ENCODE measurements around the gene FAM151A.

Gene FAM151A

DNA sequence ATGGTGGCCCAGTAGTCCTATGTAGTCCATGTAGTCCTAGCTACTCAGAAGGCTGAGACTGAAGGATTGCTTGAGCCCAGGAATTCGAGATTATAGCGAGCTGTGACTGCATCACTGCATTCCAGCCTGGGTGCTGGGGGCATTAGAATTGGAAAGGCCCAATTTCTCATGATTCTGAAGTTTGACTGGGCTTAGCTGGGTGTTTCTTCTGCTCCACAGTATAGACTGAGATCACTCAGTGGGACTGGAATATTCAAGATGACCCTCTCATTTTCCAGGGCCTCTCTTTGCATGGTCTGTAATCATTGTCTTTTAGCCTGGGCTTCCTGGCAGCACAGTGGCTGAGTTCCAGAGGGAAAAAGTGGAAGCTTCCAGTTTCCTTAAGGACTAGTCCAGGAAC lies 44.5 kb upstream of the FAM151A start:
- TF ChIP-seq CTCF (IDR thresholded peaks at IDR 0.05; ENCODE audit: insufficient read depth, low read length, poor library complexity, severe bottlenecking) (no peak), EZH2phosphoT487 (conservative IDR thresholded peaks at IDR 0.05; ENCODE audit: low read length) (no peak)

DNA sequence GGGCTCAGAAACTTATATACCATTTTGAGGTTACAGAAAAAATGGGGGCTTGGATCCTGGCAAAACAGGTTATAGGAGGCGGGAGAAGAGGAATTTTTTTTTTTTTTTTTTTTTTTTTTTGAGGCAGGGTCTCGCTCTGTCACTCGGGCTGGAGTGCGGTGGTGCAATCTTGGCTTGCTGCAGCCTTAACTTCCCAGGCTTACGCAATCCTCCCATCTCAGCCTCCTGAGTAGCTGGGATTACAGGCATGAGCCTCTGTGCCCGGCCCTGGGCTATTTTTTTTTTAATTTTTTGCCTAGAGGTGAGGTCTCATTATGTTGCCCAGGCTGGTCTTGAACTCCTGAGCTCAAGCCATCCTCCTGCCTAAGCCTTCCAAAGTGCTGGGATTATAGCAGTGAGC lies 43.0 kb upstream of the FAM151A start:
- no peaks in the 10 kb centered on the region for H3F3A ChIP-seq (ENCODE audit: insufficient read depth)
- no peak overlapping the region for H3K4me3 ChIP-seq (ENCODE audit: insufficient read depth, low read length, poor library complexity, severe bottlenecking)
- H3K9ac ChIP-seq (ENCODE audit: low read length) = no peak overlapping the region
- H3K9me3 ChIP-seq (ENCODE audit: insufficient read depth, low read length) = no peaks in the 10 kb centered on the region
- H2AFZ ChIP-seq (ENCODE audit: low read depth, low read length, severe bottlenecking) = no peak overlapping the region
- H3K27me3 ChIP-seq (ENCODE audit: low read length) = no peaks in the 10 kb centered on the region
- no peaks in the 10 kb centered on the region for H3K9me2 ChIP-seq (replicated peaks; ENCODE audit: insufficient read depth, low read length)
- no peak overlapping the region for H3K27ac ChIP-seq (ENCODE audit: low read depth, low read length)
- H3K4me2 ChIP-seq (ENCODE audit: low read depth, low read length, poor library complexity, severe bottlenecking) = no peak overlapping the region
- H3K36me3 ChIP-seq (ENCODE audit: low read length) = no peaks in the 10 kb centered on the region
- no peaks in the 10 kb centered on the region for H3K79me2 ChIP-seq (ENCODE audit: insufficient read depth, low read length)
- TF ChIP-seq EZH2phosphoT487 (conservative IDR thresholded peaks at IDR 0.05; ENCODE audit: low read length) (no peak), CTCF (IDR thresholded peaks at IDR 0.05; ENCODE audit: insufficient read depth, low read length, poor library complexity, severe bottlenecking) (no peak)
- H4K20me1 ChIP-seq (ENCODE audit: low read depth, low read length) = no peaks in the 10 kb centered on the region

More for the DNA sequence above, 44.5 kb upstream of the FAM151A start:
- Histone ChIP-seq H3K36me3 (ENCODE audit: low read length) (no peaks in the 10 kb centered on the region), H3F3A (ENCODE audit: insufficient read depth) (no peaks in the 10 kb centered on the region), H3K27ac (ENCODE audit: low read depth, low read length) (no peak overlapping the region), H3K9ac (ENCODE audit: low read length) (no peak overlapping the region), H3K27me3 (ENCODE audit: low read length) (no peaks in the 10 kb centered on the region), H3K79me2 (ENCODE audit: insufficient read depth, low read length) (no peaks in the 10 kb centered on the region), H3K4me3 (ENCODE audit: insufficient read depth, low read length, poor library complexity, severe bottlenecking) (no peak overlapping the region), H3K9me3 (ENCODE audit: insufficient read depth, low read length) (no peaks in the 10 kb centered on the region), H3K9me2 (replicated peaks; ENCODE audit: insufficient read depth, low read length) (no peaks in the 10 kb centered on the region), H2AFZ (ENCODE audit: low read depth, low read length, severe bottlenecking) (no peak overlapping the region), H3K4me2 (ENCODE audit: low read depth, low read length, poor library complexity, severe bottlenecking) (no peak overlapping the region), H4K20me1 (ENCODE audit: low read depth, low read length) (no peaks in the 10 kb centered on the region)

- no peak overlapping the region for H3K9ac ChIP-seq (ENCODE audit: low read length)
- no peaks in the 10 kb centered on the region for H4K20me1 ChIP-seq (ENCODE audit: low read depth, low read length)
- TF ChIP-seq EZH2phosphoT487 (conservative IDR thresholded peaks at IDR 0.05; ENCODE audit: low read length) = no peak
- TF ChIP-seq CTCF (IDR thresholded peaks at IDR 0.05; ENCODE audit: insufficient read depth, low read length, poor library complexity, severe bottlenecking) = no peak
- no peaks in the 10 kb centered on the region for H3K79me2 ChIP-seq (ENCODE audit: insufficient read depth, low read length)
- no peak overlapping the region for H3K4me3 ChIP-seq (ENCODE audit: insufficient read depth, low read length, poor library complexity, severe bottlenecking)
- no peak overlapping the region for H3K27ac ChIP-seq (ENCODE audit: low read depth, low read length)
- H3K9me3 ChIP-seq (ENCODE audit: insufficient read depth, low read length) = no peaks in the 10 kb centered on the region
- H3F3A ChIP-seq (ENCODE audit: insufficient read depth) = no peaks in the 10 kb centered on the region
- no peak overlapping the region for H3K4me2 ChIP-seq (ENCODE audit: low read depth, low read length, poor library complexity, severe bottlenecking)
- H3K27me3 ChIP-seq (ENCODE audit: low read length) = no peaks in the 10 kb centered on the region
- no peak overlapping the region for H2AFZ ChIP-seq (ENCODE audit: low read depth, low read length, severe bottlenecking)
- H3K9me2 ChIP-seq (replicated peaks; ENCODE audit: insufficient read depth, low read length) = no peaks in the 10 kb centered on the region
- no peaks in the 10 kb centered on the region for H3K36me3 ChIP-seq (ENCODE audit: low read length)
These were observed 42.5 kb upstream of the FAM151A start for GRCh38 chr1:54665852-54666251.
